OCI-LY3 (cell line): ENCODE measurements around the gene CTAG2.
"Not testable (repeated sequence)": the region's sequence is repeated elsewhere in the genome, so short reads cannot be mapped to it uniquely, and the experiment has no call there.

ENCODE experiments used
- EZH2phosphoT487 ChIP-seq: fragments of 200-600 bp; shearing (Covaris generic); IDR thresholded peaks from 2 replicates; pipeline ENCODE4 v1.6.1; 2018; ENCODE audit warnings: antibody characterized with exemption, mixed run types, low read depth
- TF ChIP-seq, protein P1 (sequence below): fragments of 200-600, 300-600 bp; sonication (generic); IDR thresholded peaks from 2 replicates; pipeline ENCODE4 v1.5.1; 2014; ENCODE audit warnings: antibody characterized with exemption, low read length, low read depth

DNA sequence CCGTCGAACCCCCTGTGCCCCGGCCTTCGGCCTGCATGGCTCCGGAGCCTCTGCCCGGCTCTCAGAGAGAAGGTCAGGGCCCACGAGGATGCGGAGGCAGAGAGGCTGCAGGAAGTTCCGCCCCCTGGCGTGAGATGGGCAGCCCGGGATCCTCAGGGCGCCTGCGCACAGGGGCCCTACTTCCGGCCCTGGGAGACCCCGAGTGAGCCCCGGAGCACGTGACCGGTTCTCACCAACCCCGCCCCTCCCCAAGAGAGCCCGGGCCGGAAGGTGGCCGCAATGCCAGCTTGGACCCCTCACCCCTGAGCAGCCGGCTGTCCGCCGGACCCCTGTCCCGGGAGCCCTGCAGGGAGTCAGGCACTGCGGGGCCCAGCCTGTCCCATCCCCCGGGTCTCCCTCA is 34.2 kb downstream of the CTAG2 start, which contains the start of gene CTAG1B:
- TF ChIP-seq, protein P1, sequence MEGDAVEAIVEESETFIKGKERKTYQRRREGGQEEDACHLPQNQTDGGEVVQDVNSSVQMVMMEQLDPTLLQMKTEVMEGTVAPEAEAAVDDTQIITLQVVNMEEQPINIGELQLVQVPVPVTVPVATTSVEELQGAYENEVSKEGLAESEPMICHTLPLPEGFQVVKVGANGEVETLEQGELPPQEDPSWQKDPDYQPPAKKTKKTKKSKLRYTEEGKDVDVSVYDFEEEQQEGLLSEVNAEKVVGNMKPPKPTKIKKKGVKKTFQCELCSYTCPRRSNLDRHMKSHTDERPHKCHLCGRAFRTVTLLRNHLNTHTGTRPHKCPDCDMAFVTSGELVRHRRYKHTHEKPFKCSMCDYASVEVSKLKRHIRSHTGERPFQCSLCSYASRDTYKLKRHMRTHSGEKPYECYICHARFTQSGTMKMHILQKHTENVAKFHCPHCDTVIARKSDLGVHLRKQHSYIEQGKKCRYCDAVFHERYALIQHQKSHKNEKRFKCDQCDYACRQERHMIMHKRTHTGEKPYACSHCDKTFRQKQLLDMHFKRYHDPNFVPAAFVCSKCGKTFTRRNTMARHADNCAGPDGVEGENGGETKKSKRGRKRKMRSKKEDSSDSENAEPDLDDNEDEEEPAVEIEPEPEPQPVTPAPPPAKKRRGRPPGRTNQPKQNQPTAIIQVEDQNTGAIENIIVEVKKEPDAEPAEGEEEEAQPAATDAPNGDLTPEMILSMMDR = not testable (repeated sequence)
- TF ChIP-seq EZH2phosphoT487 = not testable (repeated sequence)
